ENCODE data around the gene TCEA3.

Gene TCEA3

DNA sequence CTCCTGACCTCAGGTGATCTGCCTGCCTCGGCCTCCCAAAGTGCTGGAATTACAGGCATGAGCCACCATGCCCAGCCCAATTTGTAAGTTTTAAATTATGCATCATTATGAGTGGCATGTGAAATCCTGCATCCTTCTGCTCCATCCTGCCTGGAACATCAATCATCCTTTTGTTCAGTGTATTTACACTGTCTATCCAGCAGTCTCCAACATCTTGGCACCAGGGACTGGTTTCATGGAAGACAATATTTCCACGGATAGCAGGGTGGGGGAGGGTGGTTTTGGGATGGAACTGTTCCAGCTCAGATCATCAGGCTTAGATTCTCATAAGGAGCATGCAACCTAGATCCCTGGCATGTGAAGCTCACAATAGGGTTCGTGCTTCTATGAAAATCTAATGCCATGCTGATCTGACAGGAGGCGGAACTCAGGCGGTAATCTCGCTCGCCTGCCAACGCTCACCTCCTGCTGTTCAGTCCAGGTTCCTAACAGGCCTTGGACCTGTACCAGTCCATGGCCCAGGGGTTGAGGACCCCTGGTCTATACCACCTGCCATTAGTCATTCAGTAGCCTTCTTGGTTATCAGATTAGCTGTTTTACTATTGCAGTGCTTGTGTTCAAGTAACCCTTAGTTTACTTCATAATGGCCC is 22.2 kb upstream of the TCEA3 start:
- no peak for TF ChIP-seq ZNF274 (IDR thresholded peaks at IDR 0.05; ENCODE audit: low read depth, low read length)
- TF ChIP-seq YY1 (IDR thresholded peaks at IDR 0.05; ENCODE audit: insufficient read depth, insufficient read length): no peak
- no peak for TF ChIP-seq SUZ12 (IDR thresholded peaks at IDR 0.05; ENCODE audit: extremely low read depth, insufficient read depth, insufficient read length)
- Histone ChIP-seq H3K36me3 (ENCODE audit: insufficient read depth, insufficient read length, low read length) (peaks cover 54% of the 10 kb centered on the region), H3K4me3 (ENCODE audit: insufficient read length, low read depth) (no peak overlapping the region), H3K4me1 (ENCODE audit: insufficient read depth, insufficient read length) (no peaks in the 10 kb centered on the region), H3K9ac (ENCODE audit: insufficient read length, low read depth) (no peak overlapping the region), H3K27me3 (ENCODE audit: insufficient read depth, insufficient read length) (no peaks in the 10 kb centered on the region), H3K9me3 (ENCODE audit: insufficient read depth, low read length) (no peaks in the 10 kb centered on the region)
- no peak for DNase-seq (ENCODE audit: low read depth, low spot score)

DNA sequence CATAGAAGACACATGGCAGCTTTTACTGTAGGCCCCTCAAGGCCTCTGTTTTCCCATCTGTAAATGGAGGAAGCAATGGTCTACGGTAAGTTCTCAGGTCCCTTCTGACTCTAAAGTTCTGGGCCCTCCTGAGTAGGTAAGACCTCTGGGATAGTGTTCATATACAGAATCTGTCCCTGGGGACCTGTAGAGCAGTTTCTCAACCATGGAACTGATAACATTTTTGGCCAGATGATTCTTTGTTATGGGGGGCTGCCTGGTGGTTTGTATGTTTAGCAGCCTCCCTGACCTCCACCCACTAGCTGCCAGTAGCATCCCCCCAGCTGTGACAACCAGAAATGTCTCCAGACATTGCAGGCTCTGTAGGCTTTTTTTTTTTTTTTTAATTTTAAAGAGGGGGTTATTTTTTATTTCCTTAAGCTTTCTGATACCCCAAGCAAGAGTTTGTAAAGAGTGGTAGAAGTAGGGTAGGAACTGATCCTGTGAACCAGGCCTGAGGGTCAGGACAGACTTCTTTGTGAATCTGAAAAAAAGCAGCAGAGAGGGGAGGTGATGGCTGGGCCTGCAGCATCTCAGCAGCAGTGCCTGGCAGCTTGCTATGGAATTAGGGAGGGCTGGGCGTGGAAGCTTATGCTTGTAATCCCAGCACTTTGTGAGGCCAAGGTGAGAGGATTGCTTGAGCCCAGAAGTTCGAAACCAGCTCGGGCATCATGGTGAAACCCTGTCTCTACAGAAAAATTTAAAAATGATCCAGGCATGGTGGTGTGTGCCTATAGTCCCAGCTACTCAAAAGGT is 20.2 kb upstream of the TCEA3 start:
- no peak for TF ChIP-seq YY1 (IDR thresholded peaks at IDR 0.05; ENCODE audit: insufficient read depth, insufficient read length)
- TF ChIP-seq ZNF274 (IDR thresholded peaks at IDR 0.05; ENCODE audit: low read depth, low read length): no peak
- no peak for TF ChIP-seq SUZ12 (IDR thresholded peaks at IDR 0.05; ENCODE audit: extremely low read depth, insufficient read depth, insufficient read length)
- H3K36me3 ChIP-seq (ENCODE audit: insufficient read depth, insufficient read length, low read length): peaks cover 49% of the 10 kb centered on the region
- DNase-seq (ENCODE audit: low read depth, low spot score): no peak
- H3K9ac ChIP-seq (ENCODE audit: insufficient read length, low read depth): no peak overlapping the region
- H3K27me3 ChIP-seq (ENCODE audit: insufficient read depth, insufficient read length): no peaks in the 10 kb centered on the region
- no peaks in the 10 kb centered on the region for H3K9me3 ChIP-seq (ENCODE audit: insufficient read depth, low read length)
- H3K4me3 ChIP-seq (ENCODE audit: insufficient read length, low read depth): no peak overlapping the region
- no peaks in the 10 kb centered on the region for H3K4me1 ChIP-seq (ENCODE audit: insufficient read depth, insufficient read length)

DNA sequence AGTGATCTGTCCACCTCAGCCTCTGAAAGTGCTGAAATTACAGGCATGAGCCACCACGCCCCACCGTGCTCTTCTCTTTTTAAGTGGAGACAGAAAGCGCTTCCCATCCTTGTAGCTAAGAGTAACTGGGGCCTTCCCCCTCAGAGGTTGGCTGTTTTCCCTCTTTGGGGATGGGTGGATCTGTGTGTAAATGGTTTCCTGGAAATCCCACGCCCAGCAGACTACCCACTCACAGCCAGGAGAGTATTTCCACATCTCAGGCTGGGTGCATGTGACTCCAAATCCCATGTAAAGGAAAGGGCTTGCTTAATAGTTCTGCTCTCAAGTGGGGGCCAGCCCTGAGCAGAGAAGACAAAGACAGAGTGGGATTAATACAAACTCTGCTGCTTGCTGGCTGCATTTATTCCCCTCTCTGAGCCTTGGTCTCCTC is 19.6 kb upstream of the TCEA3 start:
- Histone ChIP-seq H3K36me3 (ENCODE audit: insufficient read depth, insufficient read length, low read length) (peaks cover 49% of the 10 kb centered on the region), H3K9ac (ENCODE audit: insufficient read length, low read depth) (no peak overlapping the region), H3K27me3 (ENCODE audit: insufficient read depth, insufficient read length) (no peaks in the 10 kb centered on the region), H3K4me1 (ENCODE audit: insufficient read depth, insufficient read length) (no peaks in the 10 kb centered on the region), H3K4me3 (ENCODE audit: insufficient read length, low read depth) (no peak overlapping the region), H3K9me3 (ENCODE audit: insufficient read depth, low read length) (no peaks in the 10 kb centered on the region)
- TF ChIP-seq ZNF274 (IDR thresholded peaks at IDR 0.05; ENCODE audit: low read depth, low read length) (no peak), YY1 (IDR thresholded peaks at IDR 0.05; ENCODE audit: insufficient read depth, insufficient read length) (no peak), SUZ12 (IDR thresholded peaks at IDR 0.05; ENCODE audit: extremely low read depth, insufficient read depth, insufficient read length) (no peak)
- DNase-seq (ENCODE audit: low read depth, low spot score): no peak

DNA sequence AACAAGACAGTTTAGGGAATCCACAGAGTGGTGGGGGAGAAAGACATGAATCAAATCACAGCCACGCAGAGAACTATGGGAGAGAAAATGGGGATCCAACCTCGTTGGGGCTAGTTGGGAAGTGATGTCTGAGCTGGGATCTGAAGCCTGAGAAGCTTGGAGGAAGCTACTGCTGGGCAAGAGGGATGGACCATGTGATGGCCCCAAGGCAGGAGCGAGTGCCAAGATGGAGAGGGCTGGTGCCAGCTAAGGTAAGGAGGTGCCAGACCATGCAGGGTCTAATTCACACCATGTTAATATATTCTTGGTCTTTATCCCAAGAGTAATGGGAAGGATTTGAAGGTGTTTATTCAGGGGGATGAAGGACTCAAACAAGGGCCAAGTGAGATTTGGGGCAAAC is 18.2 kb upstream of the TCEA3 start:
- H3K9me3 ChIP-seq (ENCODE audit: insufficient read depth, low read length): no peaks in the 10 kb centered on the region
- H3K9ac ChIP-seq (ENCODE audit: insufficient read length, low read depth): no peak overlapping the region
- no peak overlapping the region for H3K4me3 ChIP-seq (ENCODE audit: insufficient read length, low read depth)
- no peaks in the 10 kb centered on the region for H3K27me3 ChIP-seq (ENCODE audit: insufficient read depth, insufficient read length)
- DNase-seq (ENCODE audit: low read depth, low spot score): no peak
- peaks cover 53% of the 10 kb centered on the region for H3K36me3 ChIP-seq (ENCODE audit: insufficient read depth, insufficient read length, low read length)
- no peak for TF ChIP-seq YY1 (IDR thresholded peaks at IDR 0.05; ENCODE audit: insufficient read depth, insufficient read length)
- no peak for TF ChIP-seq SUZ12 (IDR thresholded peaks at IDR 0.05; ENCODE audit: extremely low read depth, insufficient read depth, insufficient read length)
- H3K4me1 ChIP-seq (ENCODE audit: insufficient read depth, insufficient read length): no peaks in the 10 kb centered on the region

DNA sequence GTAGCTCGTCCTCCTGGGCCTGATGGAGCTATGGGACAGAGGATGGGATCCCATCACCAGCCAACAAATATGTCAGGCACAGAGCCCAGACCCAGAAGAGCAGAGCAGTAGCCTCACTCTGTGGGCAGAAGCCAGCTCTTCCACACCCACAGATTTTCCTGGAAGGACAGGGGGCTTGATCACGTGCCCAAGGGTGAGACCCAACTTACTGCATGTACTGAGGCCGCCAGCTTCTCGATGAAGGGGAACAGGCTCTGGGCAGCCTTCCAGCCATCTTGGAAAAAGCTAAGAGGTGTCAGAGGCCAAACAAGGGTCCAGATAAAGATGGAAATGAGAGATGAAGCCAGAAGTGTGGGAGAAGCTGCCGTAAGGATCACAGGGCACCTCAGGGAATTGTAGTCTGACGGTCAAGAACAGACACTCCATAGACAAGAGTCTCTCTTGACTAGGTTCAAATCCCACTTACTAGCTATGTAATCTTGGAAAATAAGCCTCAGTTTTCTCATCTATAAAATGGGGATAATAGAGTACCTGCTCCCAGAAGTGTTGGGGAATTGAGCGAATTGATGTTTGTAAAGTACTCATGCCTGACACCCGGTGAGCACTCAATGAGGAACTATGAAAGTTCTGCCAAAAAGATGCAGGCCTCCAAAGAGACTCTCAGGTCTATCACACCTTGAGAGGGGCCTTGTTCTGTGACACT is 17.0 kb upstream of the TCEA3 start:
- no peak for DNase-seq (ENCODE audit: low read depth, low spot score)
- Histone ChIP-seq H3K27me3 (ENCODE audit: insufficient read depth, insufficient read length) (no peaks in the 10 kb centered on the region), H3K4me3 (ENCODE audit: insufficient read length, low read depth) (no peak overlapping the region), H3K36me3 (ENCODE audit: insufficient read depth, insufficient read length, low read length) (peaks cover 54% of the 10 kb centered on the region), H3K9me3 (ENCODE audit: insufficient read depth, low read length) (no peaks in the 10 kb centered on the region), H3K4me1 (ENCODE audit: insufficient read depth, insufficient read length) (no peaks in the 10 kb centered on the region), H3K9ac (ENCODE audit: insufficient read length, low read depth) (no peak overlapping the region)
- TF ChIP-seq ZNF274 (IDR thresholded peaks at IDR 0.05; ENCODE audit: low read depth, low read length) (no peak), SUZ12 (IDR thresholded peaks at IDR 0.05; ENCODE audit: extremely low read depth, insufficient read depth, insufficient read length) (no peak), YY1 (IDR thresholded peaks at IDR 0.05; ENCODE audit: insufficient read depth, insufficient read length) (no peak)

DNA sequence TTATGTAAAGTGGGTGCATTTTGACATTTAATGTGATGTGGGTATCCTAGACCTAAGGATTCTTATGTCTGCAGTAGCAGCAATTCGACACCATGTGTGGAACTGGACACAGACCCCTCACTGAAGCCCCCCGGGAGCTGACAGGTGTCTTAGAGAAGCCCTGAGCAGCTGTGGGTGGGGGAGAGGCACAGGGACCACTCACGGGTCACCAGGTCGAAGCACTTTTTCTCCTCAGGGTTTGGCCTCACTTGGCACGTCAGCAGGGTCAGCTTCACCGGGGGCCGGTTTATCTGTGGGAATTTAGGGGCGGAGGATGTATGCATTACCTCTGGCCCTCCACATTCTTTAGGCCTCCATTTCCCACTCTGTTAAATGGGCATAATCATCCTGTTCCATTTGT is 14.0 kb upstream of the TCEA3 start:
- H3K4me1 ChIP-seq (ENCODE audit: insufficient read depth, insufficient read length): no peaks in the 10 kb centered on the region
- no peaks in the 10 kb centered on the region for H3K27me3 ChIP-seq (ENCODE audit: insufficient read depth, insufficient read length)
- no peak for DNase-seq (ENCODE audit: low read depth, low spot score)
- H3K9me3 ChIP-seq (ENCODE audit: insufficient read depth, low read length): no peaks in the 10 kb centered on the region
- H3K9ac ChIP-seq (ENCODE audit: insufficient read length, low read depth): no peak overlapping the region
- H3K36me3 ChIP-seq (ENCODE audit: insufficient read depth, insufficient read length, low read length): peaks cover 80% of the 10 kb centered on the region
- no peak overlapping the region for H3K4me3 ChIP-seq (ENCODE audit: insufficient read length, low read depth)
- TF ChIP-seq YY1 (IDR thresholded peaks at IDR 0.05; ENCODE audit: insufficient read depth, insufficient read length) (no peak), ZNF274 (IDR thresholded peaks at IDR 0.05; ENCODE audit: low read depth, low read length) (no peak), SUZ12 (IDR thresholded peaks at IDR 0.05; ENCODE audit: extremely low read depth, insufficient read depth, insufficient read length) (no peak)

DNA sequence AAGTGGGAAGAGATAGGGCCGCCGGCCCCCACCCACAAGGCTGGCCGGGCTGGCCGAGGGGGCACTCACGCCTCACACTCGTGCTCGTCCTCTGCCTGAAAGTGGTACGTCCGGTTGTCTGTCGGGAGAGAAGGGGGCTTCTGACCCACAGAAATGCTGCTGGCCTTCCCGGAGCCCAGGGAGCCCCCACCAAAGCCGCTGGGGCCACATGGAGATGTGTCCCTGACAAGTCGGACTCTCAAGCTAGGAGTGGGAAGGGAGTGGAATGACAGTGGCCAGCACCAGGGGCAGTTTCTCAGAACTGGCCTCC is 12.8 kb upstream of the TCEA3 start:
- peaks cover 87% of the 10 kb centered on the region for H3K36me3 ChIP-seq (ENCODE audit: insufficient read depth, insufficient read length, low read length)
- no peak for DNase-seq (ENCODE audit: low read depth, low spot score)
- H3K9me3 ChIP-seq (ENCODE audit: insufficient read depth, low read length): no peaks in the 10 kb centered on the region
- no peaks in the 10 kb centered on the region for H3K27me3 ChIP-seq (ENCODE audit: insufficient read depth, insufficient read length)
- H3K4me3 ChIP-seq (ENCODE audit: insufficient read length, low read depth): no peak overlapping the region
- H3K9ac ChIP-seq (ENCODE audit: insufficient read length, low read depth): no peak overlapping the region
- TF ChIP-seq YY1 (IDR thresholded peaks at IDR 0.05; ENCODE audit: insufficient read depth, insufficient read length) (no peak), SUZ12 (IDR thresholded peaks at IDR 0.05; ENCODE audit: extremely low read depth, insufficient read depth, insufficient read length) (no peak), ZNF274 (IDR thresholded peaks at IDR 0.05; ENCODE audit: low read depth, low read length) (no peak)
- H3K4me1 ChIP-seq (ENCODE audit: insufficient read depth, insufficient read length): no peaks in the 10 kb centered on the region

All from NT2/D1 (cell line).